ENCODE results near the gene MCF2L.

DNA sequence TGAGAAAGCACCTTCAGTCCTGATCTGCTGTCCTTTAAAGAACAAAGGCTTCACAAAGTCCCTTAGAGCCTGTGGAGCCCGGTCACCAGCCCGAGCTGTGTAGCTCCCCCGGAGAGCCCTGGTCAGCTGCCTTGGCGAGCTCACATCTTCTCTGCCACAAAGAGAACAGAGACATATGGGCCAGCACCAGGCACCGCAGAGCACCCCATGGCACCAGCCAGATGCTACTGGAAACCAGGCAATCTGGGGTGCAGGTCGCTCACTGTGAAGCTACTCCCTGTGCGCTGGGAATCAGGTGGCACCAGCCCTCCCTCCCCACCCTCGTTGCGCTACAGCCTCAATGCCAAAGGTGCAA is 92.2 kb downstream of the MCF2L start:
- TF ChIP-seq, protein P1, sequence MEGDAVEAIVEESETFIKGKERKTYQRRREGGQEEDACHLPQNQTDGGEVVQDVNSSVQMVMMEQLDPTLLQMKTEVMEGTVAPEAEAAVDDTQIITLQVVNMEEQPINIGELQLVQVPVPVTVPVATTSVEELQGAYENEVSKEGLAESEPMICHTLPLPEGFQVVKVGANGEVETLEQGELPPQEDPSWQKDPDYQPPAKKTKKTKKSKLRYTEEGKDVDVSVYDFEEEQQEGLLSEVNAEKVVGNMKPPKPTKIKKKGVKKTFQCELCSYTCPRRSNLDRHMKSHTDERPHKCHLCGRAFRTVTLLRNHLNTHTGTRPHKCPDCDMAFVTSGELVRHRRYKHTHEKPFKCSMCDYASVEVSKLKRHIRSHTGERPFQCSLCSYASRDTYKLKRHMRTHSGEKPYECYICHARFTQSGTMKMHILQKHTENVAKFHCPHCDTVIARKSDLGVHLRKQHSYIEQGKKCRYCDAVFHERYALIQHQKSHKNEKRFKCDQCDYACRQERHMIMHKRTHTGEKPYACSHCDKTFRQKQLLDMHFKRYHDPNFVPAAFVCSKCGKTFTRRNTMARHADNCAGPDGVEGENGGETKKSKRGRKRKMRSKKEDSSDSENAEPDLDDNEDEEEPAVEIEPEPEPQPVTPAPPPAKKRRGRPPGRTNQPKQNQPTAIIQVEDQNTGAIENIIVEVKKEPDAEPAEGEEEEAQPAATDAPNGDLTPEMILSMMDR (IDR thresholded peaks at IDR 0.05): no peak
- no peak for TF ChIP-seq POLR2A (IDR thresholded peaks at IDR 0.05)
- TF ChIP-seq POLR2AphosphoS5 (IDR thresholded peaks at IDR 0.05): no peak
